Measurements from ENCODE around the gene SNTG2.

DNA sequence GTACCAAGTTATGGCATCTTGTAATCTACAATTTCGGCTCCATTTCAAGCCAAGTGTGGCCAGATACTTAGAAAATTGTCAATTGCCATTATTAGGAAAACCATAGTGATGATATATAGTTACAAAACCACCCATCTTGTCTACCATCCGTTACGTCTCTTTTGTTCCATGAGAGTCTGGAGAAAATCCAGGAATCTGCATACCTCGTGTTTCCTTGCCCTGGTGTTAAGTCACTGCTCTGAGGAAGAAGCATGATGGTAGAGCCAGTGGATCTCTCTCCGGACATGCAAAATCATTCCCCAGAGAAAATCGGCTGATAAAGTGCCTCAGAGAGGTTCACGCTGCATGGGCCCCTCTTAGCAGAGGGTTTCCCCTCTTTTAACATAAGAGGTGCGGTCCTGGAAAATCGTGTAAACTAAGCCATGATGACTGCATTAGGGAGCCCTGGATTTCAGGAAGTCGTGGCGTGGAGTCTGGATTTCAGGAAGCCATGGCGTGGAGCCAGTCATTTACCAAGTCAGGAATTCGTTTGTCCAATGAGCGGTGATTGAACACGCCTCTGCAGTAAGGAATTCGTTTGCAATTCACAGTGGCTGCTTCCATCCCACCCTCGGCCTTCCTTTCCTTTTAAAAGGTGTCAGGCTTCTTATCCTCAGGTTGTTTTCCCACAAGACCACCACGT, 304.2 kb downstream of the SNTG2 start:
- TF ChIP-seq EZH2 (IDR thresholded peaks at IDR 0.05; ENCODE audit: insufficient read depth, low read length) = no peak
- TF ChIP-seq, protein P1, sequence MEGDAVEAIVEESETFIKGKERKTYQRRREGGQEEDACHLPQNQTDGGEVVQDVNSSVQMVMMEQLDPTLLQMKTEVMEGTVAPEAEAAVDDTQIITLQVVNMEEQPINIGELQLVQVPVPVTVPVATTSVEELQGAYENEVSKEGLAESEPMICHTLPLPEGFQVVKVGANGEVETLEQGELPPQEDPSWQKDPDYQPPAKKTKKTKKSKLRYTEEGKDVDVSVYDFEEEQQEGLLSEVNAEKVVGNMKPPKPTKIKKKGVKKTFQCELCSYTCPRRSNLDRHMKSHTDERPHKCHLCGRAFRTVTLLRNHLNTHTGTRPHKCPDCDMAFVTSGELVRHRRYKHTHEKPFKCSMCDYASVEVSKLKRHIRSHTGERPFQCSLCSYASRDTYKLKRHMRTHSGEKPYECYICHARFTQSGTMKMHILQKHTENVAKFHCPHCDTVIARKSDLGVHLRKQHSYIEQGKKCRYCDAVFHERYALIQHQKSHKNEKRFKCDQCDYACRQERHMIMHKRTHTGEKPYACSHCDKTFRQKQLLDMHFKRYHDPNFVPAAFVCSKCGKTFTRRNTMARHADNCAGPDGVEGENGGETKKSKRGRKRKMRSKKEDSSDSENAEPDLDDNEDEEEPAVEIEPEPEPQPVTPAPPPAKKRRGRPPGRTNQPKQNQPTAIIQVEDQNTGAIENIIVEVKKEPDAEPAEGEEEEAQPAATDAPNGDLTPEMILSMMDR (IDR thresholded peaks at IDR 0.05; ENCODE audit: insufficient read depth, low read depth, low read length) = no peak
